Measurements from ENCODE around the gene FKBP4.
A peak's percentile ranks its signal among the peaks of the same experiment; 100 is the strongest.

Gene FKBP4

GRCh38 chr12:2813214-2814185, 18.7 kb downstream of the FKBP4 start:
- peak in 1 of 14 donors; percentile 59 for DNase-seq

GRCh38 chr12:2819810-2820209, 25.0 kb downstream of the FKBP4 start:
- no peak for DNase-seq

- no peak for DNase-seq
These were observed 25.7 kb downstream of the FKBP4 start for GRCh38 chr12:2820432-2820831.

GRCh38 chr12:2823483-2823882, 28.7 kb downstream of the FKBP4 start:
- DNase-seq, result no peak

- no peak for DNase-seq
These were observed 29.8 kb downstream of the FKBP4 start for GRCh38 chr12:2824541-2824940.

- no peak for DNase-seq
These were observed 30.4 kb downstream of the FKBP4 start for GRCh38 chr12:2825132-2825531.

- DNase-seq, result no peak
These were observed 31.3 kb downstream of the FKBP4 start for GRCh38 chr12:2826036-2826435.

- peak in 1 of 14 donors; percentile 47 for DNase-seq
These were observed 32.1 kb downstream of the FKBP4 start for GRCh38 chr12:2826721-2827515.

GRCh38 chr12:2829275-2829674, 34.5 kb downstream of the FKBP4 start:
- DNase-seq, result no peak

- DNase-seq, result peak in 1 of 14 donors; percentile 61
These were observed 37.9 kb downstream of the FKBP4 start for GRCh38 chr12:2832550-2833127.

- peak in 1 of 14 donors; percentile 66 for DNase-seq
These were observed 38.6 kb downstream of the FKBP4 start for GRCh38 chr12:2833327-2833726.

GRCh38 chr12:2833810-2834209, 39.0 kb downstream of the FKBP4 start:
- DNase-seq, result peak in 1 of 14 donors; percentile 40

- peak in 11 of 14 donors; percentile 28 to 74 (median 46) for DNase-seq
These were observed 40.1 kb downstream of the FKBP4 start, which contains the start of gene NRIP2 for GRCh38 chr12:2834581-2835491. NRIP2 (minus strand) TSS chr12:2835035; CDS start chr12:2834983, 52 bp downstream.

- peak in 1 of 14 donors; percentile 13 for DNase-seq
These were observed 41.1 kb downstream of the FKBP4 start for GRCh38 chr12:2835691-2836403.

- DNase-seq, result no peak
These were observed 41.8 kb downstream of the FKBP4 start for GRCh38 chr12:2836574-2836973.

GRCh38 chr12:2841056-2841650, 46.4 kb downstream of the FKBP4 start:
- DNase-seq, result peak in 1 of 14 donors; percentile 62

- no peak for DNase-seq
These were observed 48.2 kb downstream of the FKBP4 start for GRCh38 chr12:2842948-2843347.

- no peak for DNase-seq
These were observed 50.0 kb downstream of the FKBP4 start for GRCh38 chr12:2844786-2845185.

GRCh38 chr12:2845280-2845679, 50.5 kb downstream of the FKBP4 start:
- DNase-seq, result peak in 1 of 14 donors; percentile 19

- DNase-seq, result no peak
These were observed 57.2 kb downstream of the FKBP4 start for GRCh38 chr12:2851931-2852330.
